Liver (tissue), 3 donors: Measurements from ENCODE around the gene METTL21A.

Experiments used
- CTCF ChIP-seq: fragments of 150-350 bp; IDR thresholded peaks from 2 replicates; pipeline ENCODE4 v1.5.1; 2017; ENCODE audit warnings: improper control_type of control experiment, low read depth, low read length; ENCODE audit not compliant: missing input control
- FOXA1 ChIP-seq: IDR thresholded peaks from 2 replicates; pipeline ENCODE4 v1.6.1; 2016; ENCODE audit warnings: antibody characterized with exemption
- GABPA ChIP-seq, 2 donors: IDR thresholded peaks in 1 of 2; conservative IDR thresholded peaks in 1 of 2; 2 replicates each; pipeline ENCODE4 v1.6.1; 2016; ENCODE audit warnings: antibody characterized with exemption in 2 of 2, mild to moderate bottlenecking in 1 of 2, moderate library complexity in 1 of 2
- HNF4A ChIP-seq, 2 donors: conservative IDR thresholded peaks; 2 replicates each; pipeline ENCODE4 v1.6.1; 2016; ENCODE audit warnings: antibody characterized with exemption in 2 of 2, mild to moderate bottlenecking in 2 of 2
- JUND ChIP-seq, 2 donors: IDR thresholded peaks; 2 replicates each; pipeline ENCODE4 v1.6.1; 2016; ENCODE audit warnings: antibody characterized with exemption in 2 of 2
- MAX ChIP-seq: IDR thresholded peaks from 2 replicates; pipeline ENCODE4 v1.6.1; 2016; ENCODE audit warnings: antibody characterized with exemption
- NR2F2 ChIP-seq: IDR thresholded peaks from 2 replicates; pipeline ENCODE4 v1.6.1; 2016; ENCODE audit warnings: antibody characterized with exemption
- SP1 ChIP-seq: IDR thresholded peaks from 2 replicates; pipeline ENCODE4 v1.6.1; 2018; ENCODE audit warnings: antibody characterized with exemption, mild to moderate bottlenecking
- TAF1 ChIP-seq: conservative IDR thresholded peaks from 2 replicates; pipeline ENCODE4 v1.6.1; 2016; ENCODE audit warnings: antibody characterized with exemption, mild to moderate bottlenecking
- YY1 ChIP-seq: IDR thresholded peaks from 2 replicates; pipeline ENCODE4 v1.6.1; 2016; ENCODE audit warnings: antibody characterized with exemption, mild to moderate bottlenecking
- ZBTB33 ChIP-seq: IDR thresholded peaks from 2 replicates; pipeline ENCODE4 v1.6.1; 2016; ENCODE audit warnings: antibody characterized with exemption
- donor health status: healthy.
- donor health status: healthy.

GRCh38 chr2:207594264-207594663, 30.9 kb downstream of the METTL21A start:
- no peak for TF ChIP-seq ZBTB33
- no peak for TF ChIP-seq NR2F2
- no peak for TF ChIP-seq CTCF
- TF ChIP-seq GABPA (IDR thresholded peaks at IDR 0.05 in 1 of 2, conservative IDR thresholded peaks at IDR 0.05 in 1 of 2) = no peak
- no peak for TF ChIP-seq MAX
- no peak for TF ChIP-seq YY1
- TF ChIP-seq TAF1 = no peak
- peak; percentile 27 to 41 for TF ChIP-seq HNF4A (conservative IDR thresholded peaks at IDR 0.05)
- TF ChIP-seq JUND (IDR thresholded peaks at IDR 0.05) = peak in 1 of 2 donors; percentile 8
- TF ChIP-seq SP1 = no peak
- no peak for TF ChIP-seq FOXA1
